Inflammatory macrophage treated with lipopolysaccharide for 4 hours (primary cell): Measurements from ENCODE around the gene FGG.

Experiments used
- DNase-seq: peaks from one replicate; pipeline ENCODE4 v3.0.0-alpha.2; 2020

Gene FGG

DNA sequence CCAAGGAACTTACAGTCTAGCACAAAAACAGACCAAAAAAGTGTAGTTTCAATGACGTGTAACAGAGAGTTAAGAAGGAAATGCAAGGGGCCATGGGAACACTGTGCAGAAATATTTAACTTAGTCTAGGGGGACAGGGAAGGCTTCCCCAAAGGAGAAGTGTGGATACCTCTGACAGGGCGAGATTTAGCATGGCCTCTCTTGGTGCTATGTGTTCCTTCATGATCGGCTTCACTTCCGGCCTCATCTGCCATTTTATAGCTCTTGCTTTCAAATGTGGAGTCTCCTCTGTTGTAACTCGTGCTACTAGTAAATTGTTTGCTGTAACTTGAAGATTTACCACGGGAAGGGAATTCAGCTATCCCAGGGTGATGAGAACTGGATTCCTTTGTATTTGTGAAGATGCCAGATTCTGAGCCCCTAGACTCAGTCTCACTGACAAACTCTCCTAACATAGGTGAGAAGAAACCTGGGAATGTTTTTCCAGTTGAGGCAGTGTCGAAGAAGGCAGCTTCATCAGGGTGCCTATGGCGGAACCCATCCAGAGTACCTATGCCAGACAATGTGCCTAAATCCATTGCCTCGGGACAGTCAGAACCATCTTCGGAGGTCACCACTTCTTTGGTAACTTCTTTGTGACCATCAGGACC is 27.0 kb downstream of the FGG start:
- no peak for DNase-seq

DNA sequence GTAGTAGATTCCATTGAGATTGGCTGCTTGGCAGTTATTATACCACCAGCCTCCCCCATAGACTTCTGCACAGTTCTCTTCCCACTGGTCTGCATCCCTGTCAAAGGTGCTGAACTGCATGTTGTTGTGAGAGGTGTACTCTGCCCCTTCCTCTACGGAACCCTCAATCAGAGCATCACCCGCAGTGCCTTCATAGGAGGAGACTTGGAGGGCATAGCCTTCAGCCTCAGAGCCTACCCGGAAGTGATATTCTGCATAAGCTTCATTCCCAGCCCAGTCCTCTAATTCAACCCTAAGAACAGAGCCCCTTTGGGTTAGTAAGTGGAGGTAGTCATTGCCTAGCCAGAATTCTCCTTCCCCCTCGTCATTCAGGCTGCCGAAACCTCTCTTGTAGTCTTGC is 28.2 kb downstream of the FGG start:
- DNase-seq: no peak

DNA sequence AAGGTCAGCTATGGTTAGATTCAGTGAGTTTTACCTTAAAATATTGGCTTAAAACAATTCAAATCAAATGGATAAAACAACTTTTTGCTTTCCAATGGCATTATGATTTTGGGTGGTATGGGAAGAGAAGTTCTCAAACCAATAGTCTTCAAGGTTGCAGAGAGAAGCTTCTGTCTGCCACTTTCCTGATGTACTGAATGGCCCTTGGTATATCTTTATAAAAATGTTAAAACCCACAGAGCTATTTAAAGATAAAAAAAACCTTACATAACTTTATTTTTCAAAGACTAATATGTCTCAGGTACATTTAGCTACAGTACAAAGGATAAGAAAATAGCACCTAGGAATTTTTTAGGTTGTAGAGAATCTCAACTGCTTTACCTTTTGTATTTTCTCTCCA is 28.8 kb downstream of the FGG start:
- no peak for DNase-seq

DNA sequence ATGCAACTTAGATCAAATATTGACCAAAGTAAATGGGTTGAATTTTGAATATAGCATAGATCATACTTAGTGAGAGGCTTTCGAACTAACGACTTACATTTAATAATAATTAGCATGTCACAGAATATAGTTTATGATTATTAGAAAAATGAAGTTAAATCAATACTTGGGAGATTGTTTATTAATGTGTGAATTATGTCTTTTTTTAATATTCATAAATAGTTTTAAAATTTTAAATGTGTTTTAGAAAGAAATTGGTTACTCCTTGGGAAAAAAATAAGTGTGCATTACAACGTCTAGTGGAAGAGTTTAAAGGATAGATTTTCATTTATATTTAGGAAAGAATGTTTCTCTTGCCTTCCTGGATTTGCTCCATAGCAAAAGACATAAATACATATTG is 29.2 kb downstream of the FGG start:
- DNase-seq: no peak

- DNase-seq: no peak
Measured at GRCh38 chr4:154582723-154583122, 29.7 kb downstream of the FGG start.

GRCh38 chr4:154579927-154580326 is 32.5 kb downstream of the FGG start:
- DNase-seq: no peak

DNA sequence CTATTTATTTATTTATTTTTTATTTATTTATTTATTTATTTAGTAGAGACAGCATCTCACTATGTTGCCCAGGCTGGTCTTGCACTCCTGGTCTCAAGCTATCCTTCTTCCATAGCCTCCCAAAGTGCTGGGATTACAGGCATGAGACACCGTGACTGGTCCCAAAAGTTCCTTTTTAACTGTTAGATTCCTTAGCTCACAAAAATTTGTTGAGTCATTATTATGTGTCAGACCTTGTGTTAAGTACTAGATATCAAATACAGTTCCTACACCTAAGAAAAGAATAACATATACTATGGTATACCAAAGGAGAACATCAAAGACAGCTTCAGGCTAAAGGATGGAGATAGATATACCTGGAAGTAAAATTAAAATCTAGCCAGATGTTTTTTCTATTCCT is 33.5 kb downstream of the FGG start:
- DNase-seq: no peak

DNA sequence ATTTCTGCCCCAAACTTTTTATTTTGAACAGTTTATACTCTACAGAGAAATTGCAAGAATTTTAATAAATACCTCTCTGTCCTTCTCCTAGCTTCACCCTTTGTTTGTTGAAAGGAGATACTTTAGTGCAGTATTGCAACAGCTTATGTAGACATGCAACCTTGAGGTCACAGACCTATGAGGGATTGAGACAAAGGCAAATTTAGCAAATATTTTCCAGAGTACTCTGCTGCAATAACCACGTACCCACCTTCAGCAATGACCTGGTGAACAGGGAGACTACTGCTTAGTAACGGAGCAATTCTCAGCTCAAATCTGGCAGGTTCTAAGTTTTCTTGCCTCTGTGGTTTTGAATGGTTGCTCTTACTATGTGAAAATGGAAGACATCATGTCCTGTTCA is 35.1 kb downstream of the FGG start:
- DNase-seq: no peak

- DNase-seq: no peak
Measured at GRCh38 chr4:154574311-154574710, 38.1 kb downstream of the FGG start.

DNA sequence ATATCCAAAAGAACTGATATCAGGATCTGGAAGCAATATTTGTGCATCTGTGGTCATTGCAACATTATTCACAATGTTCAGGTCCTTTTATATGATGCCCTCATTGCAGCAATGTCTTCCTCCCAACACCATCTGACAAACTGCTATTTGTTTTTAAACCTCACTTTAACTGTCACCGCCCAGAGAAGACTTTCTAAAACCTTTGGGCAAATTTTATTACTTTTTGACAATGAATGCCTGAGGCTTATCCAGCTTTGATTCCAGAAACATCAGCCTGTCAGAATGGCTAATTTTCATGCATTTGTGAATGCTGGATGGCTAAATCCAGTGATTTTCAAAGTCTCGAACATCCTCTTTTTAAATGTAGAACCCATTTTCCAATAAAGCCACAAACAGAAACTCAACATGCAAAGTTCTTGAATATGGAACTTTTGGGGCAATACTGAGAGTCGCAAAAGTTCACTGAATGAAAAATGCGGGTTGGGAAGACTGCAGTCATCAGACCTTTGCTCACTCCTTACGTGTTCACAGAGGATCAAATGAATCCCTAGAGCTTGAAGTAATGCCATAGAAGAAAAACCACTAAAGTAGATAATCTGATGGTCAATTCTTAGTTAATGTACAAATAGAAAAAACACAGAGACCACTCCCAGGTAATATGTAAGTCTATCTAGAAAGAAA is 39.1 kb downstream of the FGG start:
- DNase-seq: no peak

GRCh38 chr4:154569584-154569983 is 42.9 kb downstream of the FGG start:
- no peak for DNase-seq

- no peak for DNase-seq
Measured at GRCh38 chr4:154569028-154569427, 43.4 kb downstream of the FGG start.

DNA sequence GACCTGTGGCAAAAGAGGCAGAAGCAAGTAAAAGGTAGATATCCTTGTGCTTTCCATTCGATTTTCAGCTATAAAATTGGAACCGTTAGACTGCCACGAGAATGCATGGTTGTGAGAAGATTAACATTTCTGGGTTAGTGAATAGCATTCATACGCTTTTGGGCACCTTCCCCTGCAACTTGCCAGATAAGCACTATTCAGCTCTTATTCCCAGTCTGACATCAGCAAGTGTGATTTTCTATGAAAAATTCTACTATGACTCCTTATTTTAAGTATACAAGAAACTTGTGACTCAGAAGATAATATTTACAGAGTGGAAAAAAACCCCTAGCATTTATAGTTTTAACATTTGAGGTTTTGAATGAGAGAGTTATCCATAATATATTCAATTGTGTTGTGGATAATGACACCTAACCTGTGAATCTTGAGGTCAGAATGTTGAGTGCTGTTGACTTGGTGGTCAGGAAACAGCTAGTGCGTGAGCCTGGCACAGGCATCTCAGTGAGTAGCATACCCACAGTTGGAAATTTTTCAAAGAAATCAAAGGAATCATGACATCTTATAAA is 45.7 kb downstream of the FGG start:
- DNase-seq: no peak

DNA sequence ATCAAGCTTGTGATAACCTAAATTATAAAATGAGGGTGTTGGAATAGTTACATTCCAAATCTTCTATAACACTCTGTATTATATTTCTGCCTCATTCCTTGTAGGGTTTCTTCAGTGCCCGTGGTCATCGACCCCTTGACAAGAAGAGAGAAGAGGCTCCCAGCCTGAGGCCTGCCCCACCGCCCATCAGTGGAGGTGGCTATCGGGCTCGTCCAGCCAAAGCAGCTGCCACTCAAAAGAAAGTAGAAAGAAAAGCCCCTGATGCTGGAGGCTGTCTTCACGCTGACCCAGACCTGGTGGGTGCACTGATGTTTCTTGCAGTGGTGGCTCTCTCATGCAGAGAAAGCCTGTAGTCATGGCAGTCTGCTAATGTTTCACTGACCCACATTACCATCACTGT is 46.8 kb downstream of the FGG start:
- DNase-seq: no peak

GRCh38 chr4:154564311-154564710 is 48.1 kb downstream of the FGG start:
- no peak for DNase-seq

DNA sequence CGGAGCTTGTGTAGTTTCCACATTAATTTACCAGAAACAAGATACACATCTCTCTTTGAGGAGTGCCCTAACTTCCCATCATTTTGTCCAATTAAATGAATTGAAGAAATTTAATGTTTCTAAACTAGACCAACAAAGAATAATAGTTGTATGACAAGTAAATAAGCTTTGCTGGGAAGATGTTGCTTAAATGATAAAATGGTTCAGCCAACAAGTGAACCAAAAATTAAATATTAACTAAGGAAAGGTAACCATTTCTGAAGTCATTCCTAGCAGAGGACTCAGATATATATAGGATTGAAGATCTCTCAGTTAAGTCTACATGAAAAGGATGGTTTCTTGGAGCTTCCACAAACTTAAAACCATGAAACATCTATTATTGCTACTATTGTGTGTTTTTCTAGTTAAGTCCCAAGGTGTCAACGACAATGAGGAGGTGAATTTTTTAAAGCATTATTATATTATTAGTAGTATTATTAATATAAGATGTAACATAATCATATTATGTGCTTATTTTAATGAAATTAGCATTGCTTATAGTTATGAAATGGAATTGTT is 49.7 kb downstream of the FGG start, which contains the start of gene FGB:
FGB (plus strand) TSS at position 315 of the 558 bp plus-strand sequence; CDS start at position 323, 8 bp downstream.
- DNase-seq: no peak

DNA sequence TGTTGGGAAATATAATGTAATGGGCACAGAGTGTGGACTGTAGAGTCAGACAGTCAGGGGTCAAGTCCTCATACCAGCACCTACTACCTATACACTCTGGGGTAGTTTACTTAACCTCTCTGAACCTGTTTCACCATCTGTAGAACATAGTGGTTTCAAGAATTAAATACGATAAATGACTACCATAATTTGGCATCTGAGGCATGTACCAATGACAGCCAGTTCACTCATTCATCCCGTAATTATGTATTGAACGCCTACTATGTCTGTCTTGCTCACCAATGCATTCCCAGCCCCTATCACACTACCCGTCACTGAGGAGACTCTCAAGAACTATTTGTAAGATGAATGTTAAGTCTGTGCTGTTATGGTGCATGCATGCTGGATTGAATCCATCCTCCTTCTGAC is 51.6 kb downstream of the FGG start:
- no peak for DNase-seq

- DNase-seq: no peak
Measured at GRCh38 chr4:154560419-154560801, 52.0 kb downstream of the FGG start.

- peak; percentile 33 for DNase-seq
Measured at GRCh38 chr4:154559494-154560418, 52.7 kb downstream of the FGG start.

GRCh38 chr4:154559141-154559493 is 53.3 kb downstream of the FGG start:
- DNase-seq: no peak
